H4 (cell line): ENCODE measurements around the gene PLEKHG4. TPM values are rescaled to one million over a fixed set of nuclear protein-coding genes. Genes with fewer than 3 reads are reported as not detected.
A peak's percentile ranks its signal among the peaks of the same experiment; 100 is the strongest.

Experiments
- DNase-seq: peaks from one replicate; pipeline ENCODE4 v3.0.0-alpha.2; 2015; ENCODE audit warnings: low spot score
- total RNA-seq: library from RNA; depleted of rRNA; stranded (reverse); fragments of >200 nt; shearing (Covaris generic); gene quantifications from 2 replicates; pipeline ENCODE4 v1.2.3, GENCODE V29; 2014; rRNA removed

Gene PLEKHG4, protein sequence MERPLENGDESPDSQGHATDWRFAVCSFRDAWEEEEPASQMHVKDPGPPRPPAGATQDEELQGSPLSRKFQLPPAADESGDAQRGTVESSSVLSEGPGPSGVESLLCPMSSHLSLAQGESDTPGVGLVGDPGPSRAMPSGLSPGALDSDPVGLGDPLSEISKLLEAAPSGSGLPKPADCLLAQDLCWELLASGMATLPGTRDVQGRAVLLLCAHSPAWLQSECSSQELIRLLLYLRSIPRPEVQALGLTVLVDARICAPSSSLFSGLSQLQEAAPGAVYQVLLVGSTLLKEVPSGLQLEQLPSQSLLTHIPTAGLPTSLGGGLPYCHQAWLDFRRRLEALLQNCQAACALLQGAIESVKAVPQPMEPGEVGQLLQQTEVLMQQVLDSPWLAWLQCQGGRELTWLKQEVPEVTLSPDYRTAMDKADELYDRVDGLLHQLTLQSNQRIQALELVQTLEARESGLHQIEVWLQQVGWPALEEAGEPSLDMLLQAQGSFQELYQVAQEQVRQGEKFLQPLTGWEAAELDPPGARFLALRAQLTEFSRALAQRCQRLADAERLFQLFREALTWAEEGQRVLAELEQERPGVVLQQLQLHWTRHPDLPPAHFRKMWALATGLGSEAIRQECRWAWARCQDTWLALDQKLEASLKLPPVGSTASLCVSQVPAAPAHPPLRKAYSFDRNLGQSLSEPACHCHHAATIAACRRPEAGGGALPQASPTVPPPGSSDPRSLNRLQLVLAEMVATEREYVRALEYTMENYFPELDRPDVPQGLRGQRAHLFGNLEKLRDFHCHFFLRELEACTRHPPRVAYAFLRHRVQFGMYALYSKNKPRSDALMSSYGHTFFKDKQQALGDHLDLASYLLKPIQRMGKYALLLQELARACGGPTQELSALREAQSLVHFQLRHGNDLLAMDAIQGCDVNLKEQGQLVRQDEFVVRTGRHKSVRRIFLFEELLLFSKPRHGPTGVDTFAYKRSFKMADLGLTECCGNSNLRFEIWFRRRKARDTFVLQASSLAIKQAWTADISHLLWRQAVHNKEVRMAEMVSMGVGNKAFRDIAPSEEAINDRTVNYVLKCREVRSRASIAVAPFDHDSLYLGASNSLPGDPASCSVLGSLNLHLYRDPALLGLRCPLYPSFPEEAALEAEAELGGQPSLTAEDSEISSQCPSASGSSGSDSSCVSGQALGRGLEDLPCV
- total RNA-seq: 2.4 and 6.7 TPM in 2 replicates

DNA sequence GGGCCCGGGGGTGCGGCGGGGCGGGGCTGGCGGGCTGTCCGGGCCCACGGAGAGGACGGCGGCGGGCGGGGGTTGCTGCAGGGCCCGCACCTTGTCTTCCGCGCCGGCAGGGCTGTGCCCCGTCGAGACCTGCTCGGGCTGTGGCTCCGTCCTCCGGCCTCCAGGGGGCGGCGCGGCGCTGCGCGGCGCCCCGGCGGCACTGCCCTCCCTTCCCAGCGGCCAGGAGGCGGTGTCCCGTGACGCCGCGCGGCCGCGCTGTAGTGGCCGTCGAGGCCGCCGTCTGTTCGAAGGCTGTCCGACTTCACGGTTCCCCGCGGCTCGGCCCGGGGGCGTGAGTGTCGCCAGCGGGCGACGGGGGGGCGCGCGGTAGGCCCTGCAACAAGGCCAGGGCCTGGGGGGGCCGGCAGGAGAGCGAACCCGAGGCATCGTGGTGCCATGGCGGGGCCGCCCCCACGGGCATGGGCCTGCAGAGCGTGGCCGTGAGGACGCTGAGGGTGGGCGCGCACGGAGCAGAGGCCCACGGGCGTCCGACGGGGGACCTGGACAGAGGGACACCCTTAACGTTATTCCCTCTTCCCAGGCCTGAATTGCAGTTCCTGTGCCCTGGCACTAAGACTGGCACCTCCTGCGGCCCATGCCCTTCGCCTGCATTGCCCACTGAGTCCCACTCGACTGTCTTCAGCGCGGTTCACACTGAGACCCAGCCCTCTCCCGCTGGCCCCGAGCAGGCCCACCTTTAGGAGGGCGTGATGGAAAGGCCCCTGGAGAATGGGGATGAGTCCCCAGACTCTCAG lies at the start of gene PLEKHG4:
TSS of gene PLEKHG4 (plus strand) at position 237 of the 794 bp plus-strand sequence. CDS start at position 750, 513 bp downstream.
- no peak for DNase-seq

DNA sequence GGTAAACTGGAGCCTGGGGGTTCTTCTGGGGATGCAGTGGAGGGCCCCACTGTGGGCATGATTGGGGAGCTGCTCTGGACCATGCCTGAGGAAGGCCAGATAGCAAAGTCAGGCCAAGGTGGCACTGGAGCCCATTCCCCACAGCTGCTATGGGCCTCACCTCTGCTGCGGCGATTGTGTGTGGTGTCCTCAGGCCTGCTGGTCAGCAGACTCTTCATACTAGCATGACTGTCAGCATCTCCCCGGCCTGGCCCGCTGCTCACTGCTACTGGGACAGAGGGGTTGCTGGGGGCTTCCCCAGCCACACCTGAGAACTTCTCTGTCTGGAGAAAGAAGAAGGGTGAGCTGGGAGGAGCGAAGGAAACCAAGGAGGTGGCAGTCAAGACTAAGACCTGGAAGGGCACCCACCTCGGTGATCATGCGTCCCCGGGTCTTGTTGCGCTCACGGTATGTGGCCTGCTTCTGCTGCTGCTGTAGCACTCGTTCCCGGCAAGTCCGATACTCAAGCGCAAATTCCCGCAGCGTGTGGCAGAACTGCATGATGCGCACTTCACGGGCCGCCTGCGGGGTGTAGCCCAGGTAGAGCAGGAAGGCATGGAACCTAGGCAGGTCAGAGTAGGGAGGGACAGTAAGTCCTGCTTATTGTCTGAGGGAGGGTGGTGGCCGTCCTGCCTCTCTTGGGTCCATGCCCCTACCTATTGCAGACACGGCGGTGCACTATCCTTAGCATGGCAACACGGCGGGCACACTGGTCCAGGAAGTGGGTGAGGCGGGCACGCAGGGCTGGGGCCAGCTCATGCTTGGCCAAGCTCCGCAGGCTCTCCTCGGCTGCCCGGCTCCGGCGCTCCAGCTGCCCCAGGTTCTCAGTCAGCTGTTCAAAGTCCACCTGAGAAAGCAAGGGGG lies 49.2 kb upstream of the PLEKHG4 start:
- no peak for DNase-seq

DNA sequence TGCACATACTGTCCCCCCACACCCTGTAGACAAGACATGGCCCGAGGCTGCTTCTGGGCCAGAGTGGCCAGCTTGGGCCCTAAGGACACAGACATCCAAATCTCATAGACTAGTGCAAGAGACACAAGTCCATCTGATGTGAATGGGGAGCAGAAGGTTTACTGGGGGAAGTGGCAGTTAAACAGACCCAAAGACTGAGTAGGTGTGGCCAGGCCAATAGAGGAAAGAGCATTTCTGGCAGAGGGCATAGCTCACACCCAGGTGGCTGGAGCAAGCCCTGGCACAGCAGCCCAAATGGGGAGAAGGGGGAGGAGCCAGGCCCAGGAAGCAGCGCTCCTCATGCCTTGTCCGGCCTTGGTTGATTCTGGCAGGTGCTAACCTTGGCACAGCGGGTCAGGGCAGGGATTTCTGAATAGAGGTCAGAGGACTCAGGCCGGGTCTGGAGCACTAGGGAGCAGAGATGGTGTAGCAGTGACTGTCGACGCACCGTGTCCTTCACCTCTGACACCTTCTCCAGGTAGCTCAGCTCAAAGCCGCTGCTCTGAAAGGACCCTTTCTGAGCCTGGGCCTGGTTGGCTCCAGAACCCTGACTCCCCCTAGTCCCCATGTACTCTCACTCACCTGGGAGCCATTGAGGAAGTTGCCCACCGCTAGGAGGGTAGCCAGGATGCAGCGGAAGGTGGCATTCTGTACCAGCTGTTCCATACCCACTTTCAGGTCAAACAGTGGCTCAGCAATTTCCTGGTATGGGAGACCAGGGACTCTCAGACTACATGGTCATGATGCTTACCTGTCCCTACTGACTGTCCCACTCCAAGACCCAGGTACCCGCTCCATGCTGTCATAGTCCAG lies 48.3 kb upstream of the PLEKHG4 start:
- DNase-seq: no peak

DNA sequence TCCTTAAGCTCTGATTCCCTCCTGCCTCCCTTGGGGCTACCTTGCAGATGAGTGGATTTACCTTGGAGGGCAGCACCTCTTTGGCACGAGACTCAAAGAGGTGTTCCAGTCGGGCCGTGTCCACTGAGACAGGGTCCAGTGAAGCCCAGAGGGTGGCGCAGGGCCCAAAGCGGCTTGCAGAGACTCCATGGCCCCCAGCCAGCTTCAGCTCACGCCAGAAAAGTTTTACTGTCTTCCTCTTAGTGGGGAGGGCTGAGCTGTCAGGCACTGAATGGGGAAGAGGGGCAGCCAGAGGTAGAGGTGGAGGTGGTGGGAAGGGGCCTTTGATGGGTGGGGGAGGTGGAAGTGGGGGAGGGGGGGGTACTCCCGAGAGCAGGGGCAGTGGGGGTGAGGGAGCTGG lies 45.7 kb upstream of the PLEKHG4 start:
- DNase-seq: no peak

DNA sequence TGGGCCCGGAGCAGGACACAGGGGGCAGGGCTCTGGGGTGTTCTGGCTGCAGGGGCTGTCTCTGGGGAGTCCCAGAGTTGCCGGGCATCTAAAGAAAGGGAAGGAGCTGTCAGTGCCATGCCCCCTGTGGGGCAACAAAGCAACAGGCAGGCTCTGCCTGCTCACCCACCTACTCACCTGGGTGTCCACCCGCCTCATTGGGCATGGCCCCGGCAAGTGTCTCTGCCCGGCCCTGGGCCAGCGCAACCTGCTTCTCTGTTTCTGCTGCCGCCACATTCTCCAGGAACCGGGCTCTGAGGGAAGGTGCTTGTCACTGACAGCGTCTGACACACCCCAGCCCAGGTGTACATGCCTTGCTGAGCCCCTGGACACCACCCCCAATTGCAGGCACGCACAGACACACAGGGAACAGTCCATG lies 45.1 kb upstream of the PLEKHG4 start:
- no peak for DNase-seq

DNA sequence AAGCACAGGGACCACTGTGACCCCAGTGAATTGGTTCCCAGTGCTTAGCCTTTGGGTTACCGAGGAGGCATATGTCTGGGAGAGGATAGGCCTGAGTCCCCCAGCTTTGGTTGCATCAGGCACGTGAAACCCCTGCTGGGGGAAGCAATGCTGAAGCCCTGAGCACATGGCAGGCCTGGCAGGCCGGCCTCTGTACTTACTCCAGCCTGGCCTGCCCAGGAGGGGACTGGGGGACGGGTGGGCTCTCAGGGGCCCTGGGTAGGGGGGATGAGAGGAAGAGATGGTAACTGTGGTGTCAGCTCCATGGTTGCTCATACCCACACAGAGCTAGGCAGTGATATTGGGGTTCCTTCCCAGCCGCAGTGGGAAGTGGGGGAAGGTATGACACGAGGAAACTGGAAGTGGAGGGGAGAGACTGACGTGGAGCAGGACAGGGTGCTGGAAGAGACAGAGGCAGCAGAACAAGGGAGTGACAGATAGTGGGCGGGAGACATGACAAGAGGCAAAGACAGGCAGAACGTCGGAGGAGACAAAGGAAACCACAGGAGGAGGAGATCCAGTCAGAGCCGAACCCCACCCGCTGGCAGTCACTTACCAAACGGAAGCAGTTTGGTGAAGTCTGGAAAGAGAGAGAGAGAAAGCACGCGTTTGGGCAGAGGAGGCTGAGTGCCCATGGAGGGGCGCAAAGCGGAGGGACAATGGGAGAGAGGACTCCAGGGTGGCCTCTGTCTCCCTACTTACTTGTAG lies 43.3 kb upstream of the PLEKHG4 start:
- no peak for DNase-seq

DNA sequence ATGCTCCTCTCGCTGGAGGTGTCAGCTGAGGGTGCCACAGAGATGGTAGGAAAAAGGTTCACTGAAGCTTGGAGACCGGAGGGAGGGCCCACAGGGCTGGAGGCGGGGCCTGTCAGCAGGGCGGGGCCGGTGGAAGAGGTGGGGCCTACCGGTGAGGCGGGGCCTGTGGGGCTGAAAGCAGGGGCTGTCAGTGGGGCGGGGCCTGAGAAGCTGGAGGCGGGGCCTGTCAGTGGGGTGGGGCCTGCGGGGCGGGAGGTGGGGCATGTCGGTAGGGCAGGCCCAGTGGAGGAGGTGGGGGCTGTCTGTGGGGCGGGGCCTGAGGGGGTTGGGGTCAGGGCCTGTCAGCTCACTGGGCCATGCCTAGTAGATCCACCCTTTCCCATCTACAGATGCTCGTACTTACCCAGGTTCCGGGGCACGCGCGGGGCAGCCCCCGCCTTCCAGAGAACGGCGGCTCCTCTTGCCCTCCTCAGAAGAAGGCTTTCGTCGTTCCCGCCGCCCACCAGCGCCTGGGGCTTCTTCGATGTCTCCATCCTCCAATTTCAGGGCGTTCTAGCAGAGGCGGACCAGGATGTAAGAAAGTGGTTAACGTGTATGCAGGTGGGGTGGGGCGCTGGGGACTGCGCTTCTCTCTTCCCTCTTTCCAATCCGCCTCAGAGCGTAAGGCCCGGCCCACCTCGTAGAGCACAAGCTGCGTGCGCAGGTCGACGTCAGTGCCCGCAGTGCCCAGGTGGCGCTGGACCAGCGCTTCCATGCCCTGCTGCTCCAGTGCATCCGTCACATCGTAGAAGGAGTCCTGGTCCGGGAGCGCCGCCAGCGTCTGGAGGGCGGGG lies 42.6 kb upstream of the PLEKHG4 start:
- no peak for DNase-seq

DNA sequence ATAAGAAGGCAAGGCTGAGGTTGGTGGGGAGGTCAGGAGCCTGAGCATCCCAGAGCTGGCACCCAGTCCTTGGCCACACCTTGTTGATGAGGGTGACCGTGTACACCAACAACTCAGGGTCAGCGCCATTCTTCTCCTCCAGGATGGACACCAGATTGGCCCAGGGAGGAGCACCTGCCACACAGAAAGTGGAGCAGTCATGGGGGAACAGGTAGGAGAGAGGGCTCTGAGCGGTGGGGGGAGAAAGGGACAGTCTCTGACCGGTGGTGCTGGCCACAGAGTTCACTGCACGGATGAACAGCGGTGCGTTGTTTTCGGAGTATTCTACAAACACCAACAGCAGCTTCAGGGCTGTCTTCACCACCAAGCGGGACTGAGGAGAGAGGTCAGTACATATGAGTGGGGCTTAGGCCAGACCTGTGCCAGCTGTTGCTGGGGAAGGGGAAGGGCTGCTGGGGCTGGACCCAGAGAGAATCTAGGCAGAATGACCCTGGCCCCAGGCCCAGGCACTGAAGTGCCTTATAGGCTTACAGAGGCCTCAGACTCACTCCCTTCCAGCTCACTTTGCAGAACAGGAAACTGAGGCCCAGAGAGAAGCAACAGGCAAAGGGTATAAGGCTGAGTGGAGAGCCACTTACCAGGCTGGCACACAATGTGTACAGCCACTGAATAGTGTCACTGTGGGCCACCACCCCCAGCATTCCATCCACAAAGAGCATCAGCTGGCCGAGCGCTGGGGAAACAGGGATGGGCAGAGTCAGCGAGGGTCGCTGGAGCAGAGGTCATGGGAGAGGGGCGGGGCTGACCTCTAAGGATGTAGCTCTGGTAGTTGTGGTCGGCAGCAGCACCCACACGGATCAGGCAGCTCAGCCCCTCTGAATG lies 41.7 kb upstream of the PLEKHG4 start:
- no peak for DNase-seq

DNA sequence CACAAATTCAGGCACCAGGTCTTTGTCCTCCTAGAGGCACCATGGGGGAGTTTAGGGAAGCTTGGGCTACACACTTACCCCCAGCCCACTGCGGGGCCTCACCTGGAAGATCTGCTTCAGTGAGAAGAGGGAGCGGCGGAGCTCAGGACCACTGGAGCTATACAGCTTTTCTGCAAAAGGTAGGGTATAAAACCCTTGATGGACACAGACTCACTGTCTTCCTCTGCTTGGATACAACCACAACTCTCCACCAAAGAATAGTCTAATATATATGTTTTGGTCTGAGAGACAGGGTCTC lies 41.1 kb upstream of the PLEKHG4 start:
- no peak for DNase-seq

GRCh38 chr16:67238806-67239470 lies 40.4 kb upstream of the PLEKHG4 start:
- DNase-seq: no peak

DNA sequence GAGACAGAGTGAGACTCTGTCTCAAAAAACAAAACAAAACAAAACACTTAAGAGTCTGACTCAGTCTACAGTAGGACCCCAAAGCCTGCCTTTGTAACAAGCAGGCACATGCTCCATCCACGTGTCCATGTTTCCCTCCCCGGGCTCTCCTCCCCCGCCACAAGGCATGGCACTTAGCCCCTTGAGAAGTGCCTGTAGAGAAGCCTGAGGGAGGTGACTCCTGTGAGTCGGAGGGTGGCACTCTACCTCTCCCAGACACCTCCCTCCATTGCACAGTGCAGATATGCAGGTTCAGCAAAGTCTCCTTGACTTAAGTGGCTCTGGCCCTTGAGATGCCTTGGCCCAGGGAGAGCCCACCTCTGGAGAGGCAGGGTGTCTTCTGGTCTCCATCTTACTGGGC lies 38.8 kb upstream of the PLEKHG4 start:
- DNase-seq: no peak

GRCh38 chr16:67241008-67241900 lies 38.1 kb upstream of the PLEKHG4 start:
- peak; percentile 87 for DNase-seq

- no peak for DNase-seq
Measured at GRCh38 chr16:67242138-67242730, 37.1 kb upstream of the PLEKHG4 start.

- no peak for DNase-seq
Measured at GRCh38 chr16:67243481-67243880, 35.9 kb upstream of the PLEKHG4 start.
